Measurements from ENCODE around the gene IMPA2. TPM values are rescaled to one million over a fixed set of nuclear protein-coding genes. Genes with fewer than 3 reads are reported as not detected.
A peak's percentile ranks its signal among the peaks of the same experiment; 100 is the strongest.

Gene IMPA2
- total RNA-seq, 2 donors from 2014 or later, result 18.3 to 23.7 TPM

DNA sequence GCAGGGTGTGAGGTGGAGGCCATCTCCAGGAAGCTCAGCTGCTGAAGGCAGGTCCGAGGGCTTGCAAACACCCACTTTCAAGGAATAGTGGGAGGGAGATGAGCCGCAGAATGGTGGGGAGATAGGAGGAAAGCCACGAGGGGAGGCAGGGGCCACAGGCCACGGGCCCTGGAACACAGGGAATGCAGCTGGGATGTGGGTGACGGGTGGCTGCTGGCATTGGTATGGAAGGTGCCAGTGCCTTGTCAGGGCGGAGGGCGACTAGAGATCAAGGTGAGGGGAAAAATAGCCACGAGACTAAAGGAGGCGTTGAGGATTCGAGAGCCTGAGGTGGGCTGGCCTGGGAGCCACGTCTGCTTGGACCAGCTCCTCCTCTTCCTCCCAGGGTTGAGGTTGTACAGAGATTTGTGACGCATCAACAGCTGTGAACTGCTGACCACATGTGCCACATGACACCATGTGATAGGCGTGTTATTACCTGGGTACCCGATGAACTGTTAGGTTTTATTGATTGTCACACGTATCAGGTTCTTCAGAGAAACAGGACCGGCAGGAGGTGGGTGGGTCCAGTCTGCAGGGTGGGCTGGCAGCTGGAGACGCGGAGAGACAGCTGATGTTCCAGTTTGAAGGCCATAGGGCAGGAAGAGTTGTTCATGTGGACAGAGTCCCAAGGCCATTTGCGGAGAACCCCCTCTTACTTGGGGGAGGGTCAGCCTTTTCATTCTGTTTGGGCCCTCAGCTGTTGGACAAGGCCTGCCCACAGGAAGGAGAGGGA lies 9.9 kb downstream of the IMPA2 start:
- Mint-ChIP-seq H3K27me3 (no peaks in the 10 kb centered on the region), H3K9me3 (no peaks in the 10 kb centered on the region), H3K4me1 (no peaks in the 10 kb centered on the region), H3K36me3 (ENCODE audit: low read depth) (no peaks in the 10 kb centered on the region), H3K27ac (peak overlapping the region; percentile 7), H3K4me3 (no peak overlapping the region)
- ATAC-seq (replicated peaks), result peak; percentile 28

- Mint-ChIP-seq H3K36me3 (ENCODE audit: low read depth) (no peaks in the 10 kb centered on the region), H3K4me1 (no peaks in the 10 kb centered on the region), H3K27me3 (no peaks in the 10 kb centered on the region), H3K4me3 (no peak overlapping the region), H3K27ac (no peak overlapping the region), H3K9me3 (no peaks in the 10 kb centered on the region)
- ATAC-seq (replicated peaks), result no peak
Observed at GRCh38 chr18:11992096-11992790, 10.9 kb downstream of the IMPA2 start.

DNA sequence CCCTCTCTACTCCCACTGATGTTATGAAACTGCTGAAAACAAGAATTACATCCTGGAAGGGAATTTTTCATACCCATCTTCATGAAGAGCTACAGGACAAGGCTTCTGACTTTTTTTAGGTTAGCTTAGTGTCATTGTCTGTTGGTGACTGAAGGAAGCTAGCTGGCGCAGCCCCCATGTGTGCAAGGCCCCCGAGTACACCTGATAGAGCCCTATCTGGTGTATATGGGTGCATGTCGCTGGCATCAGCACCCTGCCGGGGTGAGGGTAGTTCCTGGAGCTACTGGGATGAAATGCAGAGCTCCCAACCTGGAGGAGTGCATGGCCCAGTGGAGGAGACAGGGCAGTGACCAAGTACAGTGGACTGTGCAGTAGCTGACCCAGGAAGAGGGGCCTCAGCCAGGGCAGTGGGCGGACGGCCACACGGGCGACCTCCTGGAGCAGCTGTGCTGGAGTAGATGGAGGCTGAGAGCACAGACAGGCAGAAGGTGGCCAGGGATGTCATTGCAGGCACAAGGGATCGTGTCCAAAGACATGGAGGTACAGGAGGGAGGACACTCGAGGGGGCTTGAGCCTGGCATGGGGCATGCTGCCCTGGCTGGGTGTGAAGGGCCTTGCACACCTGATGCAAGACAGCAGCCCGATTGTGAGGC lies 12.1 kb downstream of the IMPA2 start:
- Mint-ChIP-seq H3K9me3 (no peaks in the 10 kb centered on the region), H3K27me3 (no peaks in the 10 kb centered on the region), H3K4me1 (no peaks in the 10 kb centered on the region), H3K27ac (no peak overlapping the region), H3K4me3 (no peak overlapping the region), H3K36me3 (ENCODE audit: low read depth) (no peaks in the 10 kb centered on the region)
- no peak for ATAC-seq (replicated peaks)

- no peaks in the 10 kb centered on the region for H3K9me3 Mint-ChIP-seq
- H3K4me3 Mint-ChIP-seq, result no peak overlapping the region
- ATAC-seq (replicated peaks), result no peak
- H3K36me3 Mint-ChIP-seq (ENCODE audit: low read depth), result no peaks in the 10 kb centered on the region
- H3K4me1 Mint-ChIP-seq, result no peaks in the 10 kb centered on the region
- no peak overlapping the region for H3K27ac Mint-ChIP-seq
- H3K27me3 Mint-ChIP-seq, result no peaks in the 10 kb centered on the region
Observed at GRCh38 chr18:11994336-11994702, 13.0 kb downstream of the IMPA2 start.

DNA sequence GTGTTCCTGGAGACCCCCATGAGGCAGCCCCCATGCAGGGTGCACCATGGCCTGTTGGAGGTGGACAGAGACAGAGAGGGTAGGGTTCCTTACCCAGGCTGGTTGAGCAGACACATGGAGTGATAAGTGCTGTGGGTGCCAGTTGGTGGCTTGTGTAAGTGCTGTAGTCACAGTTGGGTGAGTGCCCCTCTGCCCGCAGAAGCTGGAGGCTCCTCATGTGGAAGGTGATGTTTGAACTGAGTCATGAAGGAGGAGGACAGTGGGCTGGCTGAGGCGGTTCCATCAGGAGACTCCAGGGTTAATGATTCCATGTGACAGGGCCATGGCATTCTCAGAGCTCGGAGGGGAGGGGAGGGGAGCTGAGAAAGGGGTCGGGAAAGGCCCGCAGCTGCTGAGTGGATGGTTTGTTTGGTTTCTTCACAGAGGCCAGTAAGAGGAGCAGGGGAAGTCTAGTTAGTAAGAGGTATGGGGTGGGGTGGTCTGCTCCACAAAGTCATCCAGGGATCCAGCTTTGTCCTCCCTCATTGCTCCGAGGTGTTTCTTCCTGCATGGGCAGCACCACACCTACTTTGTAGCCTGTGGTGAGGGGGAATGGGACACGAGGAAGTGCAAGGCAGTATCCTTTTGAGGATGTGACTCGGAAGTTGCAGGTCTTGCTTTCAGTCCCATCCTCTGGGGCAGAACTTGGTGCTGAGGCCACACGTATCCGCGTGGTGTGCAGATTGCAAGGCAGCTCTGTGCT lies 13.6 kb downstream of the IMPA2 start:
- H3K27ac Mint-ChIP-seq, result peak overlapping the region; percentile 39
- no peak for ATAC-seq (replicated peaks)
- no peaks in the 10 kb centered on the region for H3K36me3 Mint-ChIP-seq (ENCODE audit: low read depth)
- no peaks in the 10 kb centered on the region for H3K27me3 Mint-ChIP-seq
- no peaks in the 10 kb centered on the region for H3K9me3 Mint-ChIP-seq
- H3K4me3 Mint-ChIP-seq, result peak overlapping the region; percentile 50
- H3K4me1 Mint-ChIP-seq, result no peaks in the 10 kb centered on the region

GRCh38 chr18:11995445-11996189 lies 14.3 kb downstream of the IMPA2 start:
- H3K4me3 Mint-ChIP-seq, result peak overlapping the region; percentile 50

DNA sequence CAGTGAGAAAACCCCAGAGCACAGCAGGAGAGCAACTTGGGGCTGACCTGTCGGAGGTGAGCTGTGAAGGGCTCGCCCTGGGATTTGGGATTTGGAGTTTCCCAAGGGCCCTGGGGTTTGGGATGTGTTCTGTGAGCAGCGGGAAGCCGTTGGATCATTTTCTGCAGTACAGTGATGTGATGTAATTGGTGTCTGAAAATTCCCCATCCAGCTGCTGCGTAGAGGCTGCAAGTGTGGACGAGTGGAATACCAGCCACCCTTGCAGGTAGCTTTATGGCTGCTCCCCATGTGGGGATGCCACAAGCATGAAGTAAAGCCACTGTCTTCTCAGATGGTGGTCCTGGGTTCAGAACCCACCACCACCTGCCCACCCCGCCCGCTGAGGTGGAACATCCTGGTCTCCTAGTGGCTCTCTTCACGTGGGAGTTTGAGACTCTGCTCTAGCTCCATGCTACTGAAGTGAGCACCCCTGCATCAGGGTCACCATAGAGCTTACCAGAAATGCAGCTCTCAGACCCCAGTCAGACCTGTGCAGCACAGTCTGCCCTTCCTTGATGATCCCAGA lies 15.0 kb downstream of the IMPA2 start:
- Mint-ChIP-seq H3K36me3 (ENCODE audit: low read depth) (peaks cover 4% of the 10 kb centered on the region), H3K27ac (peak overlapping the region; percentile 39), H3K9me3 (no peaks in the 10 kb centered on the region), H3K4me1 (no peaks in the 10 kb centered on the region), H3K27me3 (no peaks in the 10 kb centered on the region), H3K4me3 (no peak overlapping the region)
- no peak for ATAC-seq (replicated peaks)

More at GRCh38 chr18:11995445-11996189, 14.3 kb downstream of the IMPA2 start:
- no peaks in the 10 kb centered on the region for H3K27me3 Mint-ChIP-seq
- peak; percentile 85 for ATAC-seq (replicated peaks)
- peak overlapping the region; percentile 39 for H3K27ac Mint-ChIP-seq
- H3K9me3 Mint-ChIP-seq, result no peaks in the 10 kb centered on the region
- no peaks in the 10 kb centered on the region for H3K4me1 Mint-ChIP-seq
- peaks cover 4% of the 10 kb centered on the region for H3K36me3 Mint-ChIP-seq (ENCODE audit: low read depth)

DNA sequence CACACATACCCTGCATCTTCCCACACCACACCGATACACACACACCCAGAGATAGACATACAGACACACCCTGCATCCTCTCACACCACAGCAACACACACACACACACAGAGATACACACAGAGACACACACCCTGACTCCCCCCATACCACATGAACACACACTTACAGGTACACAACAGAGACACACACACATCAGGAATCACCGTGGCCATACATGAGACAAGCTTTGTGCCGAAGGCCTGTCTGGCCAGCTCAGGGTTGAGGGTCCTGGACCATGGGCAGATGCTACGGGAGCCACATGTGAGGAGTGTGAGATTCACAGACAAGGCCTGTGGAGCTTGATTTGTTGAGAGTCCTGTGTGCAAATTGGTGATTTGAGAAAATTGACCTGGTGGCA lies 15.6 kb downstream of the IMPA2 start:
- H3K4me3 Mint-ChIP-seq, result no peak overlapping the region
- H3K36me3 Mint-ChIP-seq (ENCODE audit: low read depth), result peaks cover 4% of the 10 kb centered on the region
- H3K4me1 Mint-ChIP-seq, result no peaks in the 10 kb centered on the region
- ATAC-seq (replicated peaks), result no peak
- H3K27ac Mint-ChIP-seq, result no peak overlapping the region
- H3K27me3 Mint-ChIP-seq, result no peaks in the 10 kb centered on the region
- H3K9me3 Mint-ChIP-seq, result no peaks in the 10 kb centered on the region

DNA sequence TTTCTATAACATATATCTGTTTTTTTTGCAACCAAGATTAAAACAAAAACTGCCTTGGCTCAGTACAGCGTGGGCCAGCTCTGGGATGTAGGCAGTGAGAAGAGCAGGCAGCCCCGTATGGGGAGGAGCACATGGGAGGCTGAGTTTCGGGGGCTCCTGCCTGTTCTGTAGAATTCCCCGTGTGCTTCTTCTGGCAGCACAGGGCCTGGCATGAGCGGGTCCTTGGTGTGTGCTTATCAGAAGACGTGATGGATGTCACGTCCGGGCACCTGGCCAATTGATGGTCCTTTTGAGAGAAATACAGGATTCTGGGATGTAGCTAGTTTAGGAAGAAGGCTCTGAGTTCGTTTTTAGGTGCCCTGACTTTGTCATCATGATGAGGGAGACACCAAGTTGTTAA lies 16.2 kb downstream of the IMPA2 start:
- no peak overlapping the region for H3K4me3 Mint-ChIP-seq
- no peaks in the 10 kb centered on the region for H3K4me1 Mint-ChIP-seq
- no peak overlapping the region for H3K27ac Mint-ChIP-seq
- peaks cover 4% of the 10 kb centered on the region for H3K36me3 Mint-ChIP-seq (ENCODE audit: low read depth)
- no peak for ATAC-seq (replicated peaks)
- no peaks in the 10 kb centered on the region for H3K9me3 Mint-ChIP-seq
- no peaks in the 10 kb centered on the region for H3K27me3 Mint-ChIP-seq

DNA sequence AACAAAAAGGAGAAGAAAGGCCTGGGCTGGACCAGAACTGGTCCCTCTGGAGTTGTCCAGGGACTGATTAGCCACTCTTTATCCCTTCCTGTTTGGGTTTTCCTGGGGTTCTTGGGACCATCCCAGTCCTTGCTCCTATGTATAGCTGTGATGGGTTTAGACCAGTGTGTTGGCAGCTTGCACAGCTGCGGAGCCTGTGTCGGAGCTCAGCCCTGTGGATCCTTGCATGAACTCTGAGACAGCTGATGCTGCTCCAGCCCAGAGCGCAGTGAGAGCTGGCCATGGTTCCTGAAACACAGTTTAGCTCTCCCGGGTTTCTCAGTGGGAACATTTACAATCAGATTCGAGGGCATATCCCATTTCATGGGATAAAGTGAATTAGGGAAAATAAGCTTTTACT lies 16.9 kb downstream of the IMPA2 start:
- no peaks in the 10 kb centered on the region for H3K27me3 Mint-ChIP-seq
- no peak overlapping the region for H3K27ac Mint-ChIP-seq
- H3K36me3 Mint-ChIP-seq (ENCODE audit: low read depth), result peaks cover 4% of the 10 kb centered on the region
- no peak for ATAC-seq (replicated peaks)
- no peak overlapping the region for H3K4me3 Mint-ChIP-seq
- H3K9me3 Mint-ChIP-seq, result no peaks in the 10 kb centered on the region
- no peaks in the 10 kb centered on the region for H3K4me1 Mint-ChIP-seq

DNA sequence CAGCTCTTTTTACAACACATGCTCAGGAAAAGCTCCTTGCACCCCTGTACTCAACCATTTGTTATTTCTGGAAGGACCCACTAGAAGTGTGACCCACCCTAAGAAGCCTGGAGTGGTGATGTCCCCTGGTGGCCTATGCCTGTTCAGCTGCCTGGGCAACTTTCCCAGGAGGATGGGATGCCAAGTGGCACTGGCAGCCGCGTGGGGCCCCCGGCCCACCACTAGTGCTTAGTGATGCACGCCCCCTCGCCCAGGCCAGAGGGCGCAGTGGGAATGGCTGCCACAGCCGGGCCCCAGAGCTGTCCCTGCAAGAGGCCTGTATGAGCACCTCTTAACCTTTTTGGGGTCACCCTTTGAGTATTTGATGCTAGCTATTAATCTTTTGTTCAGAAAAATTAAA lies 18.1 kb downstream of the IMPA2 start:
- Mint-ChIP-seq H3K4me3 (no peak overlapping the region), H3K27me3 (no peaks in the 10 kb centered on the region), H3K4me1 (no peaks in the 10 kb centered on the region), H3K36me3 (ENCODE audit: low read depth) (peaks cover 4% of the 10 kb centered on the region), H3K27ac (no peak overlapping the region), H3K9me3 (no peaks in the 10 kb centered on the region)
- ATAC-seq (replicated peaks), result no peak

- Mint-ChIP-seq H3K36me3 (ENCODE audit: low read depth) (peaks cover 4% of the 10 kb centered on the region), H3K4me3 (no peak overlapping the region), H3K9me3 (no peaks in the 10 kb centered on the region), H3K27me3 (no peaks in the 10 kb centered on the region), H3K4me1 (no peaks in the 10 kb centered on the region), H3K27ac (no peak overlapping the region)
- no peak for ATAC-seq (replicated peaks)
Observed at GRCh38 chr18:12000072-12000659, 18.9 kb downstream of the IMPA2 start.

DNA sequence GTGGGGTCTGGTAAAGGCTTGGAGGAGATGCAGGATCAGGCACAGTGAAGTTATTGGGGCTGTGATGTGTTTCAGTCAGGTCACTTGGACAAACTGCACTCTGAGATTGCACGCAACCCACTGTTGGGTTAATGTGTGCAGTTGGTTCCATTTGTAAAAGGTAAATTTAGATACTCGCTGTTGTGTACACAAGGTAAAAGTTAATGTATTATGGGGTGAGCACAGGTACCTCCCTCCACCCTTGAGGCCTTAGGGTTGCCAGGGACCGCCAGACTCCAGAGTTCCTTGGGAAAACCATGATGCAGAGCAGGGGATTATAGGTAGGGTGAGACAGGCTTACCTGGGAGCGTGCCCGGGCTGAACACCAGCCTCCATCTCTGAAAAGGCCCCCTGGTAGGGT lies 20.1 kb downstream of the IMPA2 start:
- H3K4me3 Mint-ChIP-seq, result no peak overlapping the region
- peaks cover 6% of the 10 kb centered on the region for H3K4me1 Mint-ChIP-seq
- no peak overlapping the region for H3K27ac Mint-ChIP-seq
- no peaks in the 10 kb centered on the region for H3K9me3 Mint-ChIP-seq
- no peaks in the 10 kb centered on the region for H3K27me3 Mint-ChIP-seq
- ATAC-seq (replicated peaks), result no peak
- peaks cover 4% of the 10 kb centered on the region for H3K36me3 Mint-ChIP-seq (ENCODE audit: low read depth)
